ENCODE measurements around the gene SALL4. TPM values are rescaled to one million over a fixed set of nuclear protein-coding genes. Genes with fewer than 3 reads are reported as not detected.

SALL4 gene
- total and polyA plus RNA-seq, 9 of the 15 experiments (the other 6 are each of a cell fraction or from before 2014, with no cell fraction given) = 0.03 to 0.07 TPM; not detected in 7

- TF ChIP-seq CREB1 (IDR thresholded peaks at IDR 0.05) = no peak
- no peak for TF ChIP-seq CREB1 (CRISPR knock-in tag; IDR thresholded peaks at IDR 0.05)
Measured at GRCh38 chr20:51812861-51813260, 10.5 kb upstream of the SALL4 start (continued).

GRCh38 chr20:51811514-51812128 lies 9.3 kb upstream of the SALL4 start:
- no peak overlapping the region for H3K27ac ChIP-seq (ENCODE audit: extremely low read depth, low read depth, low read length)
- H3K36me3 ChIP-seq (ENCODE audit: control insufficient read depth, insufficient read depth, low read length) = no peaks in the 10 kb centered on the region
- no TSS peak for BruUV-seq (replicated peaks)
- in situ Hi-C loops (cut with MboI) (no loop called here), intact Hi-C loops (cut with micrococcal nuclease) (no loop called here)
- CTCF ChIA-PET (ENCODE audit: low intra/inter-chr PET ratio) = no interaction called here
- DNase-seq (ENCODE audit: extremely low read depth in 1 of 4, low spot score in 3 of 4) (no peak), FAIRE-seq (no peak), ATAC-seq (no peak)
- H3K4me3 ChIP-seq = no peak overlapping the region
- H3K27me3 ChIP-seq (ENCODE audit: control insufficient read depth in 2 of 2, insufficient read depth in 2 of 2, low read length in 2 of 2) = peaks cover 4 to 5% of the 10 kb centered on the region in 2 experiments; a peak in 2 of 5 replicates
- H2AFZ ChIP-seq (ENCODE audit: low read depth, low read length) = no peak overlapping the region
- H3K79me2 ChIP-seq (ENCODE audit: control insufficient read depth, insufficient read depth, low read length) = no peaks in the 10 kb centered on the region
- H4K20me1 ChIP-seq (replicated peaks; ENCODE audit: control insufficient read depth, insufficient read depth, low read length) = no peaks in the 10 kb centered on the region
- no peaks in the 10 kb centered on the region for H3K4me1 ChIP-seq (replicated peaks in 1 of 2; ENCODE audit: control insufficient read depth in 2 of 2, insufficient read depth in 2 of 2, low read length in 2 of 2)
- POLR2A ChIA-PET = no interaction called here
- WGBS (ENCODE audit: insufficient coverage, low coverage, missing lambda C conversion rate) = under 1% methylated on average over 8 of the region's 8 CpGs
- no peak overlapping the region for H3K4me2 ChIP-seq (ENCODE audit: insufficient read depth, low read length)
- no peaks in the 10 kb centered on the region for H3K9me3 ChIP-seq (replicated peaks; ENCODE audit: control insufficient read depth, insufficient read depth, low read depth, low read length)
- no peaks in the 10 kb centered on the region for H3K9me1 ChIP-seq (ENCODE audit: control insufficient read depth, insufficient read depth, low read length)
- H3K9ac ChIP-seq (ENCODE audit: insufficient read depth in 1 of 2, low read depth in 2 of 2, low read length in 2 of 2) = no peak overlapping the region
- TF ChIP-seq ZNF3 (CRISPR knock-in tag; IDR thresholded peaks at IDR 0.05) (no peak), CHD4 (IDR thresholded peaks at IDR 0.05; ENCODE audit: insufficient read depth, insufficient replicate concordance, low read depth, low read length, poor library complexity, severe bottlenecking) (no peak), MCM7 (IDR thresholded peaks at IDR 0.05) (no peak), SNIP1 (IDR thresholded peaks at IDR 0.05; ENCODE audit: low read depth) (no peak), ZBTB34 (CRISPR knock-in tag; IDR thresholded peaks at IDR 0.05) (no peak), ZNF274 (IDR thresholded peaks at IDR 0.05; ENCODE audit: borderline replicate concordance, low read depth, low read length) (no peak), MXD1 (CRISPR knock-in tag; IDR thresholded peaks at IDR 0.05; ENCODE audit: borderline replicate concordance, poor library complexity, severe bottlenecking) (no peak), KAT2B (IDR thresholded peaks at IDR 0.05; ENCODE audit: low read depth, low read length) (no peak), TEAD1 (CRISPR knock-in tag; IDR thresholded peaks at IDR 0.05) (no peak)
- TF ChIP-seq, protein P1, sequence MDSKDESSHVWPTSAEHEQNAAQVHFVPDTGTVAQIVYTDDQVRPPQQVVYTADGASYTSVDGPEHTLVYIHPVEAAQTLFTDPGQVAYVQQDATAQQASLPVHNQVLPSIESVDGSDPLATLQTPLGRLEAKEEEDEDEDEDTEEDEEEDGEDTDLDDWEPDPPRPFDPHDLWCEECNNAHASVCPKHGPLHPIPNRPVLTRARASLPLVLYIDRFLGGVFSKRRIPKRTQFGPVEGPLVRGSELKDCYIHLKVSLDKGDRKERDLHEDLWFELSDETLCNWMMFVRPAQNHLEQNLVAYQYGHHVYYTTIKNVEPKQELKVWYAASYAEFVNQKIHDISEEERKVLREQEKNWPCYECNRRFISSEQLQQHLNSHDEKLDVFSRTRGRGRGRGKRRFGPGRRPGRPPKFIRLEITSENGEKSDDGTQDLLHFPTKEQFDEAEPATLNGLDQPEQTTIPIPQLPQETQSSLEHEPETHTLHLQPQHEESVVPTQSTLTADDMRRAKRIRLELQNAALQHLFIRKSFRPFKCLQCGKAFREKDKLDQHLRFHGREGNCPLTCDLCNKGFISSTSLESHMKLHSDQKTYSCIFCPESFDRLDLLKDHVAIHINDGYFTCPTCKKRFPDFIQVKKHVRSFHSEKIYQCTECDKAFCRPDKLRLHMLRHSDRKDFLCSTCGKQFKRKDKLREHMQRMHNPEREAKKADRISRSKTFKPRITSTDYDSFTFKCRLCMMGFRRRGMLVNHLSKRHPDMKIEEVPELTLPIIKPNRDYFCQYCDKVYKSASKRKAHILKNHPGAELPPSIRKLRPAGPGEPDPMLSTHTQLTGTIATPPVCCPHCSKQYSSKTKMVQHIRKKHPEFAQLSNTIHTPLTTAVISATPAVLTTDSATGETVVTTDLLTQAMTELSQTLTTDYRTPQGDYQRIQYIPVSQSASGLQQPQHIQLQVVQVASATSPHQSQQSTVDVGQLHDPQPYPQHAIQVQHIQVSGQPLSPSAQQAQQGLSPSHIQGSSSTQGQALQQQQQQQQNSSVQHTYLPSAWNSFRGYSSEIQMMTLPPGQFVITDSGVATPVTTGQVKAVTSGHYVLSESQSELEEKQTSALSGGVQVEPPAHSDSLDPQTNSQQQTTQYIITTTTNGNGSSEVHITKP (IDR thresholded peaks at IDR 0.05; ENCODE audit: partially characterized antibody) = no peak
- TF ChIP-seq, protein P2, sequence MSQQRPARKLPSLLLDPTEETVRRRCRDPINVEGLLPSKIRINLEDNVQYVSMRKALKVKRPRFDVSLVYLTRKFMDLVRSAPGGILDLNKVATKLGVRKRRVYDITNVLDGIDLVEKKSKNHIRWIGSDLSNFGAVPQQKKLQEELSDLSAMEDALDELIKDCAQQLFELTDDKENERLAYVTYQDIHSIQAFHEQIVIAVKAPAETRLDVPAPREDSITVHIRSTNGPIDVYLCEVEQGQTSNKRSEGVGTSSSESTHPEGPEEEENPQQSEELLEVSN (IDR thresholded peaks at IDR 0.05; ENCODE audit: borderline replicate concordance in 1 of 2, extremely low read depth in 1 of 2, insufficient read depth in 1 of 2, insufficient read length in 1 of 2, low read depth in 1 of 2, low read length in 1 of 2, poor library complexity in 1 of 2, severe bottlenecking in 1 of 2) = no peak

Data from K562 (cell line).